Measurements from ENCODE around the gene AQP1. TPM values are rescaled to one million over a fixed set of nuclear protein-coding genes. Genes with fewer than 3 reads are reported as not detected.

AQP1 gene
- total RNA-seq, 1 donor from 2014 or later = 2.5 TPM

GRCh38 chr7:30879139-30880124 is 32.2 kb upstream of the AQP1 start:
- DNase-seq (ENCODE audit: low read depth) = no peak
- no peaks in the 10 kb centered on the region for H3K36me3 ChIP-seq (ENCODE audit: control insufficient read depth, insufficient read depth, low read length)
- no peaks in the 10 kb centered on the region for H3K27me3 ChIP-seq (ENCODE audit: control insufficient read depth, insufficient read depth, low read length)
- no peak overlapping the region for H3K4me3 ChIP-seq (ENCODE audit: low read depth, low read length)
- no peak for TF ChIP-seq CTCF (IDR thresholded peaks at IDR 0.05; ENCODE audit: insufficient read depth, low read length, poor library complexity, severe bottlenecking)

GRCh38 chr7:30880125-30880720 is 31.4 kb upstream of the AQP1 start:
- DNase-seq (ENCODE audit: low read depth) = no peak
- H3K27me3 ChIP-seq (ENCODE audit: control insufficient read depth, insufficient read depth, low read length) = no peaks in the 10 kb centered on the region
- no peaks in the 10 kb centered on the region for H3K36me3 ChIP-seq (ENCODE audit: control insufficient read depth, insufficient read depth, low read length)
- TF ChIP-seq CTCF (IDR thresholded peaks at IDR 0.05; ENCODE audit: insufficient read depth, low read length, poor library complexity, severe bottlenecking) = no peak
- no peak overlapping the region for H3K4me3 ChIP-seq (ENCODE audit: low read depth, low read length)

GRCh38 chr7:30880941-30881340 is 30.7 kb upstream of the AQP1 start:
- H3K27me3 ChIP-seq (ENCODE audit: control insufficient read depth, insufficient read depth, low read length) = no peaks in the 10 kb centered on the region
- no peaks in the 10 kb centered on the region for H3K36me3 ChIP-seq (ENCODE audit: control insufficient read depth, insufficient read depth, low read length)
- DNase-seq (ENCODE audit: low read depth) = no peak
- TF ChIP-seq CTCF (IDR thresholded peaks at IDR 0.05; ENCODE audit: insufficient read depth, low read length, poor library complexity, severe bottlenecking) = no peak
- H3K4me3 ChIP-seq (ENCODE audit: low read depth, low read length) = no peak overlapping the region

GRCh38 chr7:30881448-30881847 is 30.2 kb upstream of the AQP1 start:
- Histone ChIP-seq H3K36me3 (ENCODE audit: control insufficient read depth, insufficient read depth, low read length) (no peaks in the 10 kb centered on the region), H3K27me3 (ENCODE audit: control insufficient read depth, insufficient read depth, low read length) (peaks cover 5% of the 10 kb centered on the region), H3K4me3 (ENCODE audit: low read depth, low read length) (no peak overlapping the region)
- no peak for TF ChIP-seq CTCF (IDR thresholded peaks at IDR 0.05; ENCODE audit: insufficient read depth, low read length, poor library complexity, severe bottlenecking)
- DNase-seq (ENCODE audit: low read depth) = no peak

- DNase-seq (ENCODE audit: low read depth) = no peak
- Histone ChIP-seq H3K27me3 (ENCODE audit: control insufficient read depth, insufficient read depth, low read length) (peaks cover 6% of the 10 kb centered on the region), H3K4me3 (ENCODE audit: low read depth, low read length) (no peak overlapping the region), H3K36me3 (ENCODE audit: control insufficient read depth, insufficient read depth, low read length) (no peaks in the 10 kb centered on the region)
- no peak for TF ChIP-seq CTCF (IDR thresholded peaks at IDR 0.05; ENCODE audit: insufficient read depth, low read length, poor library complexity, severe bottlenecking)
Measured at GRCh38 chr7:30884881-30885280, 26.8 kb upstream of the AQP1 start.

Measured in kidney epithelial cell (primary cell).